Measurements from ENCODE around the gene IFNA7.

DNA sequence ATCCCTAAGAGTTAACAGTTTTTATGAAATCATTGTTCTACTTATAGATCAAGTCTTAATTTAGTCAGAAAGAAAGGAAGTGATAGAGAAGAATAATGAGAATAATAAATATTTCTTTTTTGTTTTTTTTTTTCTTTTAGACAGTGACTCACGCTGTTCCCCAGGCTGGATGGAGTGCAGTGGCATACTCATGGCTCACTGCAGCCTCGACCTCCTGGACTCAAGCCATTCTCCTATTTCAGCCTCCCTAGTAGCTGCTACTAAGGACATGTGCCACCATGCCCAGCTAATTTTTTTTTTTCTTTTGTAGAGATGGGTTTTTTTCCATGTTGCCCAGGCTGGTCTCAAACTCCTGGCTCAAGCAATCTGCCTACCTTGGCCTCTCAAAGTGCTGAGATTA, 46.5 kb downstream of the IFNA7 start:
- no peak for TF ChIP-seq CTCF (IDR thresholded peaks at IDR 0.05; ENCODE audit: low read length)
- TF ChIP-seq EZH2 (IDR thresholded peaks at IDR 0.05; ENCODE audit: borderline replicate concordance, low read length): no peak

All from OCI-LY1 (cell line).